Smooth muscle cell of the brain vasculature (primary cell): ENCODE data around the gene CD209.
"Not testable (repeated sequence)": the region's sequence is repeated elsewhere in the genome, so short reads cannot be mapped to it uniquely, and the experiment has no call there.

ENCODE experiments used
- DNase-seq: peaks from one replicate; pipeline ENCODE4 v3.0.0-alpha.2; 2012; ENCODE audit warnings: low read depth, low spot score

The CD209 gene

GRCh38 chr19:7746903-7747884 is at the start of gene CD209:
Gene CD209 (minus strand): TSS chr19:7747534. CDS start chr19:7747511, 23 bp downstream.
- no peak for DNase-seq

- no peak for DNase-seq
Observed at GRCh38 chr19:7795555-7796161, 48.3 kb upstream of the CD209 start.

- no peak for DNase-seq
Observed at GRCh38 chr19:7793493-7793892, 46.2 kb upstream of the CD209 start.

- not testable (repeated sequence) for DNase-seq
Observed at GRCh38 chr19:7792701-7793100, 45.4 kb upstream of the CD209 start.

GRCh38 chr19:7792281-7792680 is 44.9 kb upstream of the CD209 start:
- no peak for DNase-seq

- no peak for DNase-seq
Observed at GRCh38 chr19:7790416-7790815, 43.1 kb upstream of the CD209 start.

- DNase-seq: no peak
Observed at GRCh38 chr19:7789447-7789846, 42.1 kb upstream of the CD209 start.

GRCh38 chr19:7788933-7789323 is 41.6 kb upstream of the CD209 start:
- DNase-seq: no peak

- DNase-seq: no peak
Observed at GRCh38 chr19:7788178-7788932, 41.0 kb upstream of the CD209 start.

- DNase-seq: no peak
Observed at GRCh38 chr19:7787602-7788177, 40.4 kb upstream of the CD209 start.

- DNase-seq: no peak
Observed at GRCh38 chr19:7787141-7787540, 39.8 kb upstream of the CD209 start.

GRCh38 chr19:7784856-7785255 is 37.5 kb upstream of the CD209 start:
- DNase-seq: no peak

- no peak for DNase-seq
Observed at GRCh38 chr19:7783991-7784423, 36.7 kb upstream of the CD209 start.

GRCh38 chr19:7781157-7781556 is 33.8 kb upstream of the CD209 start:
- DNase-seq: no peak

- DNase-seq: no peak
Observed at GRCh38 chr19:7779631-7780486, 32.5 kb upstream of the CD209 start.

- DNase-seq: no peak
Observed at GRCh38 chr19:7778081-7778480, 30.7 kb upstream of the CD209 start.

GRCh38 chr19:7775761-7776160 is 28.4 kb upstream of the CD209 start:
- no peak for DNase-seq

GRCh38 chr19:7773841-7774240 is 26.5 kb upstream of the CD209 start:
- DNase-seq: no peak

GRCh38 chr19:7772752-7773291 is 25.5 kb upstream of the CD209 start:
- no peak for DNase-seq

GRCh38 chr19:7771072-7771471 is 23.7 kb upstream of the CD209 start:
- DNase-seq: no peak

- DNase-seq: no peak
Observed at GRCh38 chr19:7769171-7769570, 21.8 kb upstream of the CD209 start.
